NCI-H1694 (cell line): Measurements from ENCODE around the gene KRT38.

Experiments used
- DNase-seq: peaks from one replicate; lab custom pipeline; 2025; lab: John Stamatoyannopoulos, UW

KRT38 gene

DNA sequence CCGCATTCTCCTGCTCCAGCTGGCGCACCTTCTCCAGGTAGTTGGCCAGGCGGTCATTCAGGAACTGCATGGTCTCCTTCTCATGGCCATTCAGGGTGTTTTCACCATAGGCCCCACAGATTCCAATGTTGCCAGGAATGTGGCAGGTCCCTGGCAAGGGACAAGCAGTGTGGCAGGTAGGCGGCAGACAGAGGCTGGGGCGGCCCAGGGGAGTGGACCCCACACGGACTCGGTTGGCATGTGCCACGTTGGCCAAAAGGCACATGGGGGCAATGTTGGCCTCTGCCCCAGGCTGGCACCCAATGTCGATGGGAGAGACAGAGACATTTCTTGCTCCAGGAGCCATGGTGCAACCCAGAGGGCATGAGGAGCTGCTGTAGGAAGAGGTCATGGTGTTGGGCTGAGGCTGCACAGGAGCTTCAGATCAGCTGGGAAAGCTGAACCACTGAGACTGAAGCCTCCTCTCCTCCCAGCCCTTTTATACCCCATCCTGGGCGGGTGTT, at the start of gene KRT38:
Gene KRT38 (minus strand): TSS at position 453 of the 503 bp plus-strand sequence. CDS start 62 bp downstream, at position 391.
- DNase-seq, result no peak

GRCh38 chr17:41489531-41489930, 48.7 kb upstream of the KRT38 start, which contains the start of gene KRT36:
Gene KRT36 (minus strand): TSS chr17:41489910. CDS start chr17:41489864, 46 bp downstream.
- no peak for DNase-seq

GRCh38 chr17:41486809-41487530, 46.2 kb upstream of the KRT38 start:
- DNase-seq, result no peak

DNA sequence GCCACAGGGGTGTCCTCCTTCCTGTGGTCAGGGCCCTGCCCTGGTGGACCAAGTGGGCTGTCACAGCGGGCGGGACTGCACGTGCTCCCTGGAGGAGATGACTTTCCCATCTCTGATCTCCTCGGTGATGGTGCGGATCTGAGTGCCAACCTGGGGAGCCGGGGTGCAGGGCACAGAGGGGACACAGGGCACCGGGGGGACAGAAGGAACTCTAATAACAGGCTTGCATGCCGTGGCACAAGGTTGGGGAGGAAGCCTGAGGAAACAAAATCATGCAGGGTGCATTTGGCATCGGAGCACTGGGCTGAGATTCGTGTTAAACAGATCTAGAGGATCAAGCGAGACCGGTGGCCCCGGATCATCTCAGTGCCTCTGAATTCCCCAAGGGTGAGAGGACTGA, 45.5 kb upstream of the KRT38 start:
- DNase-seq, result no peak

GRCh38 chr17:41484920-41485904, 44.4 kb upstream of the KRT38 start:
- no peak for DNase-seq

GRCh38 chr17:41483991-41484826, 43.4 kb upstream of the KRT38 start:
- no peak for DNase-seq

DNA sequence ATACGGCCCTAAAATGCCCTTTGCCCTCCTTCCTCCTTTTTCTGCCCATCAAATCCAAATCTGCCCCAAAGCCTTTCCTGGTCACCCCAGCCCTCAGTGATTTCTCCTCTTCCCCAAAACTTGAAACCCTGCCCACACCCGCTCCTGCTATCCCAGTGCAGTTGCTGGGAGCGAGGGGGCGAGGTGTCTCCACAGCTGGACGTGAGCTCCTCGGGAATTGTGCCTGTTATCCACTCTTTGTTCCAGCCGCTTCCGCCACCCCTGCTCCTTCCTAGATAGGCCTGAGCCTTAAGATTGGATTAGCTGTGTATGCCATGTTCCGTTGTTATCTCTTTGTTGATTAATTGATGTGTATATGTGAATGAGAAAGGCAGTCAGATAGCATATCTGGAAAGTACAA, 42.7 kb upstream of the KRT38 start:
- no peak for DNase-seq

GRCh38 chr17:41481036-41481435, 40.3 kb upstream of the KRT38 start, which contains the start of gene KRT35:
Gene KRT35 (minus strand): TSS chr17:41481151. CDS start chr17:41481097, 54 bp downstream.
- DNase-seq, result no peak

- DNase-seq, result no peak
Measured at GRCh38 chr17:41480581-41480980, 39.8 kb upstream of the KRT38 start.

DNA sequence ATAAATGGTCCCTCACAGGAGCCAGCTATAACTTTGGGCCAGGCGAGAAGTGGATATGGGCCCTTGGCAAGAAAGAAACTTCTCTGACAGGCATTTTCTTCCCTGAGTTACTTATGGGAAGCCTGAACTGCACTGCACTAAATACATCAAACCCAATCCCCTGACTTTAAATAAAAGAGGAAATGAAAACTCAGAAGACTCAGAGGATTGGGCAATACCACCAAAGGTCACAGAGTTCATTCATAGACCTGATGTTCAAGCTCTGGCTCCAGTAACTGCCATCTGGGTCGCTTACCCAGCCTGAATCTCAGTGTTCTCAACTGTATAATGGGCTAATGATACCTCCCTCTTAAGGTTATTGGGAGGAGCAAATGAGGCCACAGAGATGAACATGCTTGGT, 39.4 kb upstream of the KRT38 start:
- no peak for DNase-seq

GRCh38 chr17:41478237-41478636, 37.5 kb upstream of the KRT38 start:
- DNase-seq, result no peak

DNA sequence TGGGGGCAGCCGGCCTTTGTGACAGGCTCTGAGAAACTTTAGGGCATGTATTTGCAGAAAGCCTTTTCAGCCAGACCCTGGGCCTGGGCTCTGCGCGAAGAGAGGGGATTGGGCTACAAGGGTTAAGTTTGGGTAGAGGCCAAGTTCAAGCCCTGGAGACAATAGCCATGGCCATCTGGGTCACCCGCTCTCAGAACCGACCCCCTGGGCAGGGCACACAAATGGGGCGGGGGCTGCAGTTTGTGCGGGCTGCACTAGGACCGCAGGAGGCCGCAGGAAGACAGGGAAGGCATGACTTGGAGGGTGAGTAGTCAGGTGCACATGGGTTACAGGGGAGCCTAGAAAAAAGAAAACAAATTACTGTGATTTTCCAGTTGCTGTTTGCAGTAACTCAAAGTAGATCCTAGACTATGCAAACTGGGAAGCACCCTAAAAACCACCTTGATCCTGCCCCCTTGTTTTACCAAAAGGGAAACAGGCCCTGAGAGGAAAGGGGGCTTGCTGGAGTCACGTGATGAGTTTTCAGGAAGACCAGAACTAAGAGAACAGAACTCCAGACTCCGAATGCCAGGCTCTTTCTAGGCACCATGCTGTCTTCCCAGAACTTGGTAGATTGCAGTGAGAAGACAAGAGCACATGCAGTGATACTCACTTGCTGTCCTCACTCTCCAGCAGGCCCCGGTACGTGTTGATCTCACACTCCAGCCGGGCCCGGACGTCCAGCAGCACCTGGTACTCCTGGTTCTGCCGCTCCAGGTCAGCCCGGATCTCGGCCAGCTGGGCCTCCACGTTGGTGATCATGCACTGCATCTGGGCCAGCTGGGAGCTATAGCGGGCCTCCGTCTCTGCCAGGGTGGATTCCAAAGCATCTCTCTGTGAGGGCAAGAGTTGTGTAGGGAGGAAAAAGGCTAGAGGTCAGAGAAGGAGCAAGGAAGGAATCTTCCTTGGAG, 36.4 kb upstream of the KRT38 start:
- no peak for DNase-seq

GRCh38 chr17:41475421-41475820, 34.6 kb upstream of the KRT38 start:
- DNase-seq, result no peak

DNA sequence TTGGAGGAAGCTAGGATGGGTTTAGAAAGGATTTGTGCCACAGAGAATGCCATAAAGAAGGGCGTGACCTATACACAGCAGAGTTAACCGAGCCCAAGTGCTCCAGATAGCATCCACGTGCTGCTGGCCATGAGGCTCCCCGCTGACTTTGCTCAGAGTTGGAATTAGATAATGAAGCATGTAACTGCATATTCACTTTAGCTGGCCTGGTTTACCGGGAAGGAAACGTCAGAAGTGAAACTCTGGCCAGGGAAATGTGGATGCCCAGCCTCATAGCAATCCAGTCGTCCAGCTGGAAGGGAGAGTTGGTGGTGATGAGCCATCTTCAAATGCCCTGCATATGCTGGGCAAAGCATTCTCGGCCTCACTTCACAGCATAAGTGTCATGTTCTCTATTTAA, 34.1 kb upstream of the KRT38 start:
- DNase-seq, result no peak

DNA sequence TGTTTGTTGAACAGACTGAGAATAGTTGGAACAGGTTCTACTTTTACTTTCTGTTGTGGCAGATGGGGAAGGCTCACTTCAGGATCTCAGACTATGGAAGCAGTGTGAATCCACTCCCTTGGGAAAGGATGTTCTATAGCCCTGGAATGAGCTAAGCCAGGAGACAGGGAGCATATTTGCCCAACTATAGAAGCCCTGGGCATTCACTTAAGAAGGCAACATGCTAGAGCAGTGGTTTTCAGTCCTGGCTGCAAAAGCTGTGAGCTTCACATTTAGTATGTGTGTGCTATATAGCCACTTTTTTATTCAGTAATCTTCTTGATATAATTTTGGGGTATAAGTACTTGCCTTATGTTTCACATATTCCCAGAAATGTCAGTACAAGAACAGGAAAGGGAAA, 27.6 kb upstream of the KRT38 start:
- no peak for DNase-seq

DNA sequence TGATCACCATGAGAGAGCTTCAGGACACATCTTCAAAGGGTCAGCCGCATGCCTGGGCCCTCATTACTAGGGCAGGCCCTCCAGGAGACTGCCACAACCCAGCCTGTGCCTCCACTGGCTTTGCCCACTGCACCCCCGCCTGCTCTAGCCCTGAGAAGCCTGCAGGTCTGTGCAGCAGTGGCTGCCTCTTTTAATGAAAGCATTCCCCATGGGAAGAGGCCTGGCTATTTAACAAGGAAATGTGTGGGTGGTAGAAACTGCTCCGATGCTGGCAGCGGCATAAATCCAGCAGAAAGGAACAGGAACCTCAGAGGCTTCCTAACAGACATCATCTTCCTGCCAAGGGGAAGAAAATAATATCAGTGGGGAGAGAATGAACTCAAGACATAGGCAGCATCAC, 26.8 kb upstream of the KRT38 start:
- no peak for DNase-seq

DNA sequence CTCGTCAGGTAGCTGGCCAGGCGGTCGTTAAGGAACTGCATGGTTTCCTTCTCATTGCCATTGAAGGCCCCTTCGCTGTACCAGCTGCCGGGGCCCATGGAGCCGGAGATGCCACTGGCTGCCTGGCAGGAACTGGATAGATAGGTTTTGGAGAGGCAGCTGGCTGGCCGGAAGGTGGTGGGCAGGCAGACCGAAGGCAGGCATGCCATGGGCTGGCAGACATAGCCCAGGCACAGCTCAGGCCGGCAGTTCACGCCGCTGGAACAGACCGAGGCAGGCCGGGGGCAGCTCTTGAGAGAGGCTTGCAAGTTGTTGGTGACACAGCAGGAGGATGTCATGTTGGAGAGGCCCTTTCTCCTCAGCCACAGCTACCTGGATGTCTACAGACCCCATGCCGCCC, 26.2 kb upstream of the KRT38 start, which contains the start of gene KRT32:
Gene KRT32 (minus strand): TSS at position 399 of the 400 bp plus-strand sequence. CDS start 61 bp downstream, at position 338.
- no peak for DNase-seq

- no peak for DNase-seq
Measured at GRCh38 chr17:41464682-41465081, 23.9 kb upstream of the KRT38 start.

DNA sequence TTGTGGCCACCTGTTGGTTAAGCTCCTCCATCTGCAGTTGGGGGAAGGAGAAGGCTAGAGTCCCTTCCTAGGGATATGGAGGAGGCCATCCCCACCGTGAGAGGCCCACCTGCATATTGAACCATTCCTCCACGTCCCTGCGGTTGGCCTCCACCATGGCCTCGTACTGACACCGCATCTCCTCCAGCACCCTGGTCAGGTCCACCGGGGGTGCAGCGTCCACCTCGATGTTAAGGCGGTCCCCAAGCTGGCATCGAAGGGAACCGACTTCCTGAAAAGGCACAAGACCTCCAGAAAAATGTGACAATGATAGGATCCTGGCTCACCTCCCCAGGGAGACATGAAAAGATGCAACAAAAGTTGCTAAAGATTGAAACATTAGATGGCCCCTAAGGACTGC, 23.4 kb upstream of the KRT38 start:
- DNase-seq, result no peak

DNA sequence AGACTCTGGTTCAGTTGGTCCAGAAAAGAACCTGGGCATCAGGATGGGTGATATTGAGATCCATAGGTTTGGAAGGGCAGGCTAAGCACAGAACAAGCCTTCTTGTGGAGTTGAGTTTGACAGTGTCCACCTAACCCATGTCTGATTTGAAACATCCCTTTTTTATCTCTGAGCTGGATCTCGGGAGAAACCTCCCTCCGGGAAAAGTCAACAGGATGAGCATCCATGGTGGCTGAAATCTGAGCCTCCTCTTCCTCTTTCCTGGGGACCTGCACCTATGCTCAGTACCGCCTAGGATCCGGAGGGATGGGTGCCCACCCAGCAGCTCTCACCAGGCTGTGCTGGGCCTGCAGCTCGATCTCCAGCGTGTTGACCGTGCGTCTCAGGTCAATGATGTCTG, 23.0 kb upstream of the KRT38 start:
- no peak for DNase-seq
